ENCODE results near the gene IFT27. TPM values are rescaled to one million over a fixed set of nuclear protein-coding genes. Genes with fewer than 3 reads are reported as not detected.

IFT27 gene
- total and polyA plus RNA-seq, 12 donors = 19.6 to 63.6 (median 26.3) TPM

DNA sequence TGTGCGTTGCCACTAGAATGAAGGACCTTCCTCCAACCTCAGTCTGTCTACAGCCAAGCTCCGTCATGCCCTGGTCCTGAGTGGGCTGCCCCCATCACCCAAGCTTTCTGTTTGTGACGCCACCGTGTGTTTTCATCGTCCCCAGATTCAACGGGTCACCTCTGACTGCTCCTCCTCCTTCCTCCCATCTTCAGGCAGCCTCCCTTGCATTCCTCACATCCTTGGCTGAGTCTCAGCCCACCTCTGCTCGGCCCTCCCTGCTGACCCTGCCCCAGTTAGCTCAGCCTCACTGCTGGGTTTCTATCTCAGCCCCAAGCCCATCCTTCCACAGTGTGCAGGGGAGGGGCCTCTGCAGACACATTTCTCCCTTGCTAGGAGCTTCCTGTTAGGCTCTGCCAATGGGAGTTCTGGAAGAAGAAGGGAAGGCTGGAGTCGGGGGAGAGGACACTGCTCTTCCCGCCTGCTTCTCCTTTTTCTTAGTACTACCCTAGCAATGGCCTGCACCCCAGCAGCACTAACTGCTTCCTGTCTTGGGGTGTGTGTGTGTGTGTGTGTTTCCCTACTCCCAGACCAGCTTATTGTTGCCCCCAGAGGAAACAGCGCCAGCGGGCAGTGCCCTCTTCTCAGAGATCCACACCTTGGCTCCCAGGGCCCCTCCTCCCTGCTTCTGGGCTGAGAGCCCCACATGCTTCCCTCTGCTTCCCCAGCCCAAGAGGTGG, 5.2 kb downstream of the IFT27 start:
- intact Hi-C loops (cut with DNase I) = loop anchor here in 6 of 10 donors (5.0 to 10.0 kb wide), 2 partner anchors 223 to 226 kb away; no protein-coding TSS in a partner anchor
- Histone ChIP-seq H3K36me3 (peaks cover 0 to 30% (median 0%) of the 10 kb centered on the region in 9 donors), H3K4me1 (peaks cover 0 to 27% (median 13%) of the 10 kb centered on the region in 9 donors), H3K27me3 (no peaks in the 10 kb centered on the region), H3K4me3 (no peak overlapping the region), H3K27ac (no peak overlapping the region), H3K9me3 (no peaks in the 10 kb centered on the region)
- peak in 3 of 8 donors; percentile 23 to 37 (median 28) for ATAC-seq
- WGBS, 2 donors = 51 to 56% methylated on average over 11 of the region's 11 CpGs
- no peak for DNase-seq
- TF ChIP-seq CTCF (IDR thresholded peaks at IDR 0.05) = no peak

DNA sequence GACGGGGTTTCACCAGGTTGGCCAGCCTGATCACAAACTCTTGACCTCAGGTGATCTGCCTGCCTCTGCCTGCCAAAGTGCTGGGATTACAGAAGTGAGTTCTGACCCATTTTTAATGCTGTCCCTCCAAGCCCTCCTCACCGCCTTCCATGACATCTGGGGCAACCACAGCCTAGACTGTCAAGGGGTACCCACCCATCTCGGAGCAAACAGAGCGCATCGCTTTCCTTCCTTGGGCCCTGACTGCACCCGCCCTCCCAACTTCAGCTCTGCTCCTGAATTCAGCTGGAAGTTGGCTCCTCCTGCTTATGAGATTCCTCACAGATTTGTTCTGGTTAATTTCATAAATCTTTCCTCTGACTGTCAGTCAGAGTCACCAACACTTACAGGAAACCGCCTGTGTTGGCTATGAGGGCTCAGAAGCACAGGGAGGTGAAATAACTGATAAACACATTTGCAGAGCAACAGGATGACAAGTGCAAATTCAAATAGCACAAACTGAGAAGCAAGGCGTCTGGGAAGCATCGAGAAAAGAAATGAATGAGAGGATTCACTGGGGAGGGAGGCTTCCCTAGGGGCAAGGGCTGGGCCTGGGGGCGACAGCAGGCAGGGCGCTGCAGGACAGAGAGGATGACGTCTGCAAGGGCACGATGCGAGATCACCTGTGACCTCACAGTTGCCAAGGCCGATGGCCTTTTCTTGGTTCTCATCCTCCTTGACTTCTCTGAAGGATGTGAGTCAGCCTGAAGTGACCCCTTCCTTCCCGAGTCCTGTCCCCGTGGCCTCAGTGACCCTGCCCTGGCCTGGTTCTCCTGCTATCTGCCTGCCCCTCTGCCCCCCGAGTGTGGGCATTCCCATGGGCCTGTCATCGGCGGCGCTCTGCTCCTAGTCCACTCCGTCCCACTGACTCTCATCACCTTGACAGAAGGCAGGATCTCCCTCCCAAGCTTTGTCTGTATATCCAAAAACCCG, 6.1 kb downstream of the IFT27 start:
- H3K4me1 ChIP-seq = peaks cover 0 to 19% (median 6%) of the 10 kb centered on the region in 9 donors
- no peaks in the 10 kb centered on the region for H3K9me3 ChIP-seq
- no peak overlapping the region for H3K4me3 ChIP-seq
- ATAC-seq (peak in 1 of 8 donors; percentile 23), DNase-seq (no peak)
- H3K27me3 ChIP-seq = no peaks in the 10 kb centered on the region
- TF ChIP-seq CTCF (IDR thresholded peaks at IDR 0.05) = no peak
- no peak overlapping the region for H3K27ac ChIP-seq
- peaks cover 0 to 38% (median 0%) of the 10 kb centered on the region in 9 donors for H3K36me3 ChIP-seq
- 58 to 65% methylated on average over 23 of the region's 23 CpGs for WGBS, 2 donors
- intact Hi-C loops (cut with DNase I) = loop anchor here in 8 of 10 donors (5.0 to 10.0 kb wide), 2 partner anchors 223 to 225 kb away; no protein-coding TSS in a partner anchor

- DNase-seq = no peak
- WGBS, 2 donors = 92 to 95% methylated on average over 13 of the region's 13 CpGs
- no peaks in the 10 kb centered on the region for H3K27me3 ChIP-seq
- no peak overlapping the region for H3K27ac ChIP-seq
- H3K4me1 ChIP-seq = peaks cover 0 to 14% (median under 1%) of the 10 kb centered on the region in 9 donors
- H3K9me3 ChIP-seq = no peaks in the 10 kb centered on the region
- no peak for TF ChIP-seq CTCF (IDR thresholded peaks at IDR 0.05)
- H3K4me3 ChIP-seq = no peak overlapping the region
- ATAC-seq = no peak
- intact Hi-C loops (cut with DNase I) = loop anchor here in 2 of 10 donors (10.0 kb wide), 1 partner anchor 224 kb away; no protein-coding TSS in a partner anchor
- H3K36me3 ChIP-seq = peaks cover 0 to 47% (median 0%) of the 10 kb centered on the region in 9 donors
Observed at GRCh38 chr22:36768616-36769015, 7.3 kb downstream of the IFT27 start.

DNA sequence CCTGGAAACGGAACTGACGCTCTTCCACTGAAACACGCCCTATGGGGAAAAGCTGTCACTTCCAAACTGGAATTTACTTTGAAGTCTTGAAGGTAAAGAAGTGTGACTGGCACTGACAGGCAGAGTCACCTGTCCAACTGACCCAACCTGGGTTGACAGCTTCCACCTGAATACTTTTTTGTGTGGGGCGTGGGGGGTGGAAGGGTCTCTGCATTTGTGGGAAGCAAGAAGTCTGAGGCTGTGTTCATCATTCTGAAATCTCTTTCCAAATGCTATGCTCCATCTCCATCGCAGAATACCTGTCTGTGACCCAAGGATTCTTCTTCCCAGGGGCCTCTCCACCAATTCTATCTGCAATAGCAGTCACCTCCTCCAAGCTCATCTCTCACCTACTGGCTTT, 7.8 kb downstream of the IFT27 start:
- DNase-seq (no peak), ATAC-seq (no peak)
- no peaks in the 10 kb centered on the region for H3K9me3 ChIP-seq
- no peak for TF ChIP-seq CTCF (IDR thresholded peaks at IDR 0.05)
- intact Hi-C loops (cut with DNase I) = loop anchor here in 2 of 10 donors (10.0 kb wide), 1 partner anchor 223 kb away; no protein-coding TSS in a partner anchor
- H3K27me3 ChIP-seq = no peaks in the 10 kb centered on the region
- H3K4me1 ChIP-seq = peaks cover 0 to 15% (median 1%) of the 10 kb centered on the region in 9 donors
- no peak overlapping the region for H3K27ac ChIP-seq
- WGBS, 2 donors = 97% methylated on average over 5 of the region's 5 CpGs
- no peak overlapping the region for H3K4me3 ChIP-seq
- peaks cover 0 to 52% (median 0%) of the 10 kb centered on the region in 9 donors for H3K36me3 ChIP-seq

Measured in heart right ventricle (tissue), 16 donors.